DND-41 (cell line): ENCODE data around the gene HNRNPD.

Source experiments
- ATAC-seq: fragments of 200-7000 bp; cut with Tn5 transposase; 3 replicates; pipeline ENCODE4 v1.9.1; 2021; ENCODE audit warnings: low read depth; ENCODE audit not compliant: insufficient read depth
- DNase-seq: peaks from one replicate; pipeline ENCODE4 v3.0.0-alpha.2; 2020
- H2AFZ ChIP-seq: 2 replicates; pipeline ENCODE4 v1.6.0; 2012; ENCODE audit warnings: low read depth, low read length
- H3K27ac ChIP-seq: 2 replicates; pipeline ENCODE4 v1.5.1; 2012; ENCODE audit warnings: low read length, inconsistent platforms
- H3K27me3 ChIP-seq: fragments of 200-600 bp; sonication (generic); 2 replicates; pipeline ENCODE4 v1.6.0; 2012; ENCODE audit warnings: low read length, mild to moderate bottlenecking, inconsistent platforms; ENCODE audit not compliant: insufficient read depth, poor library complexity
- H3K36me3 ChIP-seq: 2 replicates; pipeline ENCODE4 v1.5.1; 2012; ENCODE audit warnings: low read length, inconsistent platforms; ENCODE audit not compliant: insufficient read depth
- H3K4me1 ChIP-seq: 2 replicates; pipeline ENCODE4 v1.5.1; 2012; ENCODE audit warnings: mild to moderate bottlenecking, low read length; ENCODE audit not compliant: insufficient read depth
- H3K4me2 ChIP-seq: 2 replicates; pipeline ENCODE4 v1.6.0; 2012; ENCODE audit warnings: mild to moderate bottlenecking, moderate library complexity, low read length, inconsistent platforms; ENCODE audit not compliant: insufficient read depth
- H3K4me3 ChIP-seq, 2 experiments: fragments of 200-600 bp in 1 of 2; shearing (Covaris generic) in 1 of 2; 2 replicates each; pipeline ENCODE4 v1.5.1; 2012 to 2016; ENCODE audit warnings: inconsistent platforms in 2 of 2, low read length in 2 of 2, mild to moderate bottlenecking in 2 of 2, low read depth in 1 of 2, moderate library complexity in 1 of 2
- H3K79me2 ChIP-seq: 2 replicates; pipeline ENCODE4 v1.6.0; 2012; ENCODE audit warnings: low read length, inconsistent platforms; ENCODE audit not compliant: insufficient read depth
- H3K9ac ChIP-seq: 2 replicates; pipeline ENCODE4 v1.6.0; 2012; ENCODE audit warnings: low read depth, mild to moderate bottlenecking, inconsistent platforms, low read length, moderate library complexity
- H3K9me3 ChIP-seq: 2 replicates; pipeline ENCODE4 v1.5.1; 2012; ENCODE audit warnings: low read length, moderate library complexity, mild to moderate bottlenecking, inconsistent platforms; ENCODE audit not compliant: insufficient read depth, severe bottlenecking
- H4K20me1 ChIP-seq: 2 replicates; pipeline ENCODE4 v1.6.0; 2012; ENCODE audit warnings: low read length; ENCODE audit not compliant: insufficient read depth
- CTCF ChIP-seq: IDR thresholded peaks from 2 replicates; pipeline ENCODE4 v1.5.1; 2012; ENCODE audit warnings: borderline replicate concordance, low read length, moderate library complexity, mild to moderate bottlenecking; ENCODE audit not compliant: poor library complexity, severe bottlenecking; ENCODE audit errors: extremely low read depth
- EZH2 ChIP-seq: IDR thresholded peaks from 3 replicates; pipeline ENCODE4 v1.6.1; 2012; ENCODE audit warnings: borderline replicate concordance, low read depth, mild to moderate bottlenecking, moderate library complexity, low read length, inconsistent platforms; ENCODE audit not compliant: severe bottlenecking

Gene HNRNPD

GRCh38 chr4:82382751-82383150, 9.0 kb upstream of the HNRNPD start:
- ATAC-seq (no peak), DNase-seq (no peak)
- H3K79me2 ChIP-seq: no peaks in the 10 kb centered on the region
- peaks cover 11% of the 10 kb centered on the region for H3K9me3 ChIP-seq
- H3K4me1 ChIP-seq: no peaks in the 10 kb centered on the region
- no peaks in the 10 kb centered on the region for H4K20me1 ChIP-seq
- no peak overlapping the region for H3K9ac ChIP-seq
- no peak overlapping the region for H2AFZ ChIP-seq
- no peak overlapping the region for H3K4me3 ChIP-seq
- H3K27ac ChIP-seq: no peak overlapping the region
- H3K27me3 ChIP-seq: no peaks in the 10 kb centered on the region
- TF ChIP-seq EZH2 (no peak), CTCF (no peak)
- H3K36me3 ChIP-seq: no peaks in the 10 kb centered on the region; the same call in 1 of the 2 replicates
- no peak overlapping the region for H3K4me2 ChIP-seq

- Histone ChIP-seq H3K36me3 (no peaks in the 10 kb centered on the region; the same call in 1 of the 2 replicates), H3K79me2 (peaks cover 7% of the 10 kb centered on the region), H3K27me3 (no peaks in the 10 kb centered on the region), H3K9ac (no peak overlapping the region), H3K4me2 (no peak overlapping the region), H4K20me1 (no peaks in the 10 kb centered on the region), H3K4me1 (no peaks in the 10 kb centered on the region), H3K9me3 (peaks cover 11% of the 10 kb centered on the region), H3K4me3 (no peak overlapping the region), H3K27ac (no peak overlapping the region), H2AFZ (no peak overlapping the region)
- TF ChIP-seq CTCF (no peak), EZH2 (no peak)
- DNase-seq (no peak), ATAC-seq (no peak)
Observed at GRCh38 chr4:82381661-82382296, 8.0 kb upstream of the HNRNPD start.

GRCh38 chr4:82381235-82381634, 7.4 kb upstream of the HNRNPD start:
- H3K27ac ChIP-seq: no peak overlapping the region
- H3K27me3 ChIP-seq: no peaks in the 10 kb centered on the region
- H3K36me3 ChIP-seq: peaks cover 4% of the 10 kb centered on the region
- no peak overlapping the region for H3K9ac ChIP-seq
- H3K4me1 ChIP-seq: peaks cover 5% of the 10 kb centered on the region
- no peak for TF ChIP-seq CTCF
- no peak for TF ChIP-seq EZH2
- H3K9me3 ChIP-seq: peaks cover 11% of the 10 kb centered on the region
- no peaks in the 10 kb centered on the region for H4K20me1 ChIP-seq
- peaks cover 13% of the 10 kb centered on the region for H3K79me2 ChIP-seq
- ATAC-seq: no peak
- no peak overlapping the region for H2AFZ ChIP-seq
- no peak for DNase-seq
- H3K4me3 ChIP-seq: no peak overlapping the region
- no peak overlapping the region for H3K4me2 ChIP-seq
